ENCODE measurements around the gene LRRC45.

- TF ChIP-seq CTCF (IDR thresholded peaks at IDR 0.05; ENCODE audit: insufficient read depth, low read length, poor library complexity, severe bottlenecking), result no peak
- TF ChIP-seq EZH2phosphoT487 (conservative IDR thresholded peaks at IDR 0.05; ENCODE audit: low read length), result no peak
These were observed 53.1 kb downstream of the LRRC45 start for GRCh38 chr17:82076018-82076784.
